HCT116 (cell line): ENCODE measurements around the gene CD2.

ENCODE experiments used
- JUND ChIP-seq: IDR thresholded peaks from 2 replicates; pipeline ENCODE4 v1.6.1; 2012
- POLR2A ChIP-seq: IDR thresholded peaks from 2 replicates; pipeline ENCODE4 v1.7.0; 2011; ENCODE audit warnings: borderline replicate concordance; ENCODE audit not compliant: insufficient read depth, insufficient read length; ENCODE audit errors: extremely low read depth
- TF ChIP-seq, protein P1 (sequence below): IDR thresholded peaks from 2 replicates; pipeline ENCODE4 v1.6.1; 2011; ENCODE audit warnings: mild to moderate bottlenecking, low read length, moderate library complexity; ENCODE audit not compliant: insufficient replicate concordance; ENCODE audit errors: extremely low read depth
- TF ChIP-seq, protein P2 (sequence below): IDR thresholded peaks from 2 replicates; pipeline ENCODE4 v1.6.1; 2012

DNA sequence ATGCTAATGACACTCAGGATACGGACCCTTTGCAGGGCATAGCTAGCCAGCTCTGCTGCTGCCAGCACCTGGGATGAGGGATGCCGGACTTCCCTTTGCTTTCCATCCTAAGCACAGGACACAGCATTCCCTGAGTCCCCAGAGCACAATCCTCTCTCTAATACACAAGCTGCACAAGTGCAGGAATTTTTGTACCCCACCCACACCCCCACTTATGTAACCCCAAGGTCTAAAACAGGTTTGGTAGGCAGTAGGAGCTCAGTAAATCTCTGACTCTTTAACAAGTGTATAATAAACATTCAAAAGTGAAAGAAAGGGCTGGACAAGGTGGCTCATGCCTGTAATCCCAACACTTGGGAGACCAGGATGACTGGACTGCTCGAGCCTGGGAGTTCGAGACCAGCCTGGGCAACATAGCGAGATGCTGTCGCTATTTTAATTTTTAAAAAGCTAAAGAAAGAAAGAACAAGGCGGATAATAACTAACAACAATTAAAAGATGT lies 44.5 kb upstream of the CD2 start:
- TF ChIP-seq, protein P1, sequence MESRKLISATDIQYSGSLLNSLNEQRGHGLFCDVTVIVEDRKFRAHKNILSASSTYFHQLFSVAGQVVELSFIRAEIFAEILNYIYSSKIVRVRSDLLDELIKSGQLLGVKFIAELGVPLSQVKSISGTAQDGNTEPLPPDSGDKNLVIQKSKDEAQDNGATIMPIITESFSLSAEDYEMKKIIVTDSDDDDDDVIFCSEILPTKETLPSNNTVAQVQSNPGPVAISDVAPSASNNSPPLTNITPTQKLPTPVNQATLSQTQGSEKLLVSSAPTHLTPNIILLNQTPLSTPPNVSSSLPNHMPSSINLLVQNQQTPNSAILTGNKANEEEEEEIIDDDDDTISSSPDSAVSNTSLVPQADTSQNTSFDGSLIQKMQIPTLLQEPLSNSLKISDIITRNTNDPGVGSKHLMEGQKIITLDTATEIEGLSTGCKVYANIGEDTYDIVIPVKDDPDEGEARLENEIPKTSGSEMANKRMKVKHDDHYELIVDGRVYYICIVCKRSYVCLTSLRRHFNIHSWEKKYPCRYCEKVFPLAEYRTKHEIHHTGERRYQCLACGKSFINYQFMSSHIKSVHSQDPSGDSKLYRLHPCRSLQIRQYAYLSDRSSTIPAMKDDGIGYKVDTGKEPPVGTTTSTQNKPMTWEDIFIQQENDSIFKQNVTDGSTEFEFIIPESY = no peak
- TF ChIP-seq, protein P2, sequence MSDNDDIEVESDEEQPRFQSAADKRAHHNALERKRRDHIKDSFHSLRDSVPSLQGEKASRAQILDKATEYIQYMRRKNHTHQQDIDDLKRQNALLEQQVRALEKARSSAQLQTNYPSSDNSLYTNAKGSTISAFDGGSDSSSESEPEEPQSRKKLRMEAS = no peak
- TF ChIP-seq JUND = no peak
- no peak for TF ChIP-seq POLR2A
